Astrocyte (in vitro differentiated cells and primary cell): ENCODE measurements around the gene TOX3. TPM values are rescaled to one million over a fixed set of nuclear protein-coding genes. Genes with fewer than 3 reads are reported as not detected.

Experiments used
- DNase-seq: peaks from one replicate; pipeline ENCODE4 v3.0.0-alpha.2; 2010; ENCODE audit warnings: low read depth
- FAIRE-seq: peaks from 2 replicates; lab custom pipeline; 2011; peaks lifted over from hg19 to GRCh38; lab: Jason Lieb, UNC
- H2AFZ ChIP-seq: 2 replicates; pipeline ENCODE4 v1.6.0; 2012; ENCODE audit warnings: low read depth, low read length, inconsistent platforms
- H3K27ac ChIP-seq: 2 replicates; pipeline ENCODE4 v1.5.1; 2011; ENCODE audit warnings: low read depth, low read length, inconsistent platforms
- H3K27me3 ChIP-seq: 2 replicates; pipeline ENCODE4 v1.6.0; 2011; ENCODE audit warnings: low read length, inconsistent platforms; ENCODE audit not compliant: insufficient read depth
- H3K36me3 ChIP-seq: 2 replicates; pipeline ENCODE4 v1.5.1; 2011; ENCODE audit warnings: low read length, inconsistent platforms; ENCODE audit not compliant: insufficient read depth
- H3K4me1 ChIP-seq: 2 replicates; pipeline ENCODE4 v1.5.1; 2011; ENCODE audit warnings: low read length, inconsistent platforms; ENCODE audit not compliant: insufficient read depth
- H3K4me2 ChIP-seq: 2 replicates; pipeline ENCODE4 v1.6.0; 2012; ENCODE audit warnings: low read length, inconsistent platforms
- H3K4me3 ChIP-seq: 2 replicates; pipeline ENCODE4 v1.5.1; 2011; ENCODE audit warnings: low read depth, mild to moderate bottlenecking, low read length, inconsistent platforms; ENCODE audit not compliant: insufficient read depth
- H3K79me2 ChIP-seq: 2 replicates; pipeline ENCODE4 v1.6.0; 2012; ENCODE audit warnings: mild to moderate bottlenecking, low read length, inconsistent platforms; ENCODE audit not compliant: insufficient read depth
- H3K9ac ChIP-seq: 2 replicates; pipeline ENCODE4 v1.6.0; 2012; ENCODE audit warnings: mild to moderate bottlenecking, low read length, inconsistent platforms
- H3K9me3 ChIP-seq: 2 replicates; pipeline ENCODE4 v1.5.1; 2012; ENCODE audit warnings: low read depth, mild to moderate bottlenecking, low read length, inconsistent platforms; ENCODE audit not compliant: insufficient read depth
- H4K20me1 ChIP-seq: 2 replicates; pipeline ENCODE4 v1.6.0; 2012; ENCODE audit warnings: low read length, inconsistent platforms; ENCODE audit not compliant: insufficient read depth
- H3K27ac Mint-ChIP-seq: one replicate; pipeline ENCODE4 v1.8.0; 2021; ENCODE audit warnings: mild to moderate bottlenecking, mixed read lengths; ENCODE audit not compliant: unreplicated experiment
- H3K27me3 Mint-ChIP-seq: one replicate; pipeline ENCODE4 v1.8.0; 2021; ENCODE audit warnings: low read depth, mixed read lengths; ENCODE audit not compliant: unreplicated experiment
- H3K36me3 Mint-ChIP-seq: one replicate; pipeline ENCODE4 v1.8.0; 2021; ENCODE audit warnings: low read depth, mixed read lengths; ENCODE audit not compliant: unreplicated experiment
- H3K4me1 Mint-ChIP-seq: one replicate; pipeline ENCODE4 v1.8.0; 2021; ENCODE audit warnings: low read depth, mixed read lengths; ENCODE audit not compliant: unreplicated experiment
- H3K4me3 Mint-ChIP-seq: one replicate; pipeline ENCODE4 v1.8.0; 2021; ENCODE audit warnings: mild to moderate bottlenecking, moderate library complexity, mixed read lengths; ENCODE audit not compliant: unreplicated experiment
- H3K9me3 Mint-ChIP-seq: one replicate; pipeline ENCODE4 v1.8.0; 2021; ENCODE audit warnings: mild to moderate bottlenecking, mixed read lengths; ENCODE audit not compliant: unreplicated experiment
- CTCF ChIP-seq: IDR thresholded peaks from 2 replicates; pipeline ENCODE4 v1.5.1; 2011; ENCODE audit warnings: low read depth, mild to moderate bottlenecking, inconsistent platforms, low read length, moderate library complexity; ENCODE audit not compliant: insufficient read depth
- EZH2 ChIP-seq: IDR thresholded peaks from 2 replicates; pipeline ENCODE4 v1.6.1; 2012; ENCODE audit warnings: mild to moderate bottlenecking, low read length, inconsistent platforms; ENCODE audit not compliant: insufficient read depth
- total RNA-seq: library from RNA; stranded (reverse); gene quantifications from 2 replicates; pipeline ENCODE4 v1.2.1, GENCODE V29; 2021

TOX3 gene
- total RNA-seq, 1 donor from 2014 or later, result 2.3 TPM

DNA sequence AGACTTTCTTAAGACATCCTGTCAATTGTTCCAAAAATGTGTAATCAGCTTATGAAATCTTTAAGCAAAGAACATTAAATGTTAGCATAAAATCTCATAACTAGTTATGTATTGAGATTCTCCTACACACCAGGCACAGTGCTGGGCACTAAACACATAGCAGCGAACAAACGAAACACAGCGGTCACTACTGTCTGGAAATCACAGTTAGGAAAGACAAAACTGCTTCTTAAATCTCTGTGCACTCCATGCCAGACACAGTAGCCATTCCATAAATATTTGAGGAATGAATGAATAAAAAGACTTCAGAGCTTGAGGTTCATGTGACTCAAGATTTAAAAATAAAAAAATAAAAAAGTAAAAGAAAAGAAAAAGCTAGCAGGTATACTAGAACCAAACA, 20.1 kb downstream of the TOX3 start:
- DNase-seq, result no peak
- H3K4me1 Mint-ChIP-seq, result peaks cover 13% of the 10 kb centered on the region
- H3K27me3 ChIP-seq, result no peaks in the 10 kb centered on the region
- FAIRE-seq, result no peak
- H3K9me3 Mint-ChIP-seq, result peaks cover 2% of the 10 kb centered on the region
- no peaks in the 10 kb centered on the region for H3K36me3 Mint-ChIP-seq
- H3K27ac Mint-ChIP-seq, result no peak overlapping the region
- TF ChIP-seq EZH2 (no peak), CTCF (no peak)
- H3K4me3 ChIP-seq, result no peak overlapping the region
- H2AFZ ChIP-seq, result no peak overlapping the region
- H3K79me2 ChIP-seq, result no peaks in the 10 kb centered on the region
- H3K9me3 ChIP-seq, result no peaks in the 10 kb centered on the region
- no peaks in the 10 kb centered on the region for H3K27me3 Mint-ChIP-seq
- H3K4me2 ChIP-seq, result no peak overlapping the region
- H4K20me1 ChIP-seq, result no peaks in the 10 kb centered on the region
- H3K4me3 Mint-ChIP-seq, result no peak overlapping the region
- H3K4me1 ChIP-seq, result no peaks in the 10 kb centered on the region
- no peaks in the 10 kb centered on the region for H3K36me3 ChIP-seq
- H3K27ac ChIP-seq, result no peak overlapping the region
- no peak overlapping the region for H3K9ac ChIP-seq

DNA sequence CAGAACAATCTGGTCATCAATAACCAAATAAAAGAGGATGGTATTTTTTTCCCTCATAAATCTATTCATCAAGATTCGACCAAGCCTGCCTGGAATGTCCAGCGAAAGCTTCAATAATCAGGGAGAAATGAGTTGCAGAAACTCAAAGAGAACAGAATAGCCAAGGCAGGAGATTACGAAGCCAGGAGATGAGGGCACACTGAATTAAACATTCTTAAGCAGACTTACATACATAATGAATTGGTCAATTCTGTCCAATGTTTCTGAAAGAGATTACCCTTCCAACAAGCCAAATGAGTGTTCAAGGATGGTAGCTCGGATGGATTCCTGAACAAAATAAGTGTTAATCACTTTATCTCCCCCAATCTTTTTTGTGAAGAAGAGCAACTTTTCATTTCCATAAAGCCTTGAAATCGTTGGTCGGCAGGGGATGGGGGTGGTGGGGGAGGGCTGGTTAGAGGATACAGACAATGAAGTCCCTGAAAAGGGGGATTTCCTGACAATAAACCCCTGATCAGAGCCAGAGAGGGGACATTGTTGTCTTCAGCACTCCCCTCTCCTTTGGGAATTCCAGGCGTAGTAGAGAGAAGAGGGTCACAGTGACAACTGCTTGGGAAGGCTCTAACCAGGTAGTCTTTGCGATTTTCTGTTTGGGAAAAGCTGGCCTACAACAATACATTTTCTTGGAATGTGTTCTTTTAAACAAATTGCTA, 20.7 kb downstream of the TOX3 start:
- H3K9ac ChIP-seq, result no peak overlapping the region
- peaks cover 2% of the 10 kb centered on the region for H3K9me3 Mint-ChIP-seq
- no peaks in the 10 kb centered on the region for H3K36me3 ChIP-seq
- TF ChIP-seq CTCF, result no peak
- TF ChIP-seq EZH2, result no peak
- H3K4me1 Mint-ChIP-seq, result peaks cover 13% of the 10 kb centered on the region
- FAIRE-seq, result no peak
- H3K36me3 Mint-ChIP-seq, result no peaks in the 10 kb centered on the region
- no peaks in the 10 kb centered on the region for H3K4me1 ChIP-seq
- H3K79me2 ChIP-seq, result no peaks in the 10 kb centered on the region
- no peaks in the 10 kb centered on the region for H4K20me1 ChIP-seq
- H3K27me3 ChIP-seq, result no peaks in the 10 kb centered on the region
- H3K4me2 ChIP-seq, result no peak overlapping the region
- H3K9me3 ChIP-seq, result no peaks in the 10 kb centered on the region
- H2AFZ ChIP-seq, result no peak overlapping the region
- H3K4me3 ChIP-seq, result no peak overlapping the region
- no peak for DNase-seq
- no peak overlapping the region for H3K27ac ChIP-seq
- no peaks in the 10 kb centered on the region for H3K27me3 Mint-ChIP-seq
- no peak overlapping the region for H3K27ac Mint-ChIP-seq
- no peak overlapping the region for H3K4me3 Mint-ChIP-seq

DNA sequence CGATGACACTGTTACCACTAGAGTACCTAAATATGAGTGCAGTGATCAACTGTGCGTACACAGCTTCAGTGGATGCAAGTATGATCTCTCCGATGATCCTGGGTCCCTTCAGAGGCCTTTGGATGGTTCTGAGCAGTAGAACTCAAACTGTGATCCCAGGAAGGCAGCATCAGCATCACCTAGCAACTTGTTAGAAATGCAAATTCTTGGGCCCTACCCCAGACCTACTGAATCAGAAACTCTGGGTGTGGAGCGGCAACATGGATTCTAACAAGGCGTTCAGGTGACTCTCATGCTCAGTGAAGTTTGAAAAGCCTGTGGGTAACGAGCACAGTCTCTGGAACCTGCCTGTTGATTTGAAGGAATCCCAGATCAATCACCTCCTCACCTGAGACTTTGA, 25.4 kb downstream of the TOX3 start:
- Histone ChIP-seq H3K4me1 (no peaks in the 10 kb centered on the region), H4K20me1 (no peaks in the 10 kb centered on the region), H3K4me3 (no peak overlapping the region), H2AFZ (no peak overlapping the region), H3K27me3 (no peaks in the 10 kb centered on the region), H3K79me2 (no peaks in the 10 kb centered on the region), H3K36me3 (no peaks in the 10 kb centered on the region), H3K4me2 (no peak overlapping the region), H3K9ac (no peak overlapping the region), H3K9me3 (no peaks in the 10 kb centered on the region), H3K27ac (no peak overlapping the region)
- Mint-ChIP-seq H3K36me3 (no peaks in the 10 kb centered on the region), H3K27me3 (no peaks in the 10 kb centered on the region), H3K9me3 (peaks cover 2% of the 10 kb centered on the region), H3K4me3 (no peak overlapping the region), H3K4me1 (peaks cover 6% of the 10 kb centered on the region), H3K27ac (no peak overlapping the region)
- FAIRE-seq (no peak), DNase-seq (no peak)
- no peak for TF ChIP-seq CTCF
